Osteocyte (in vitro differentiated cells): ENCODE measurements around the gene WDR82. TPM values are rescaled to one million over a fixed set of nuclear protein-coding genes. Genes with fewer than 3 reads are reported as not detected.

Experiments used
- DNase-seq: peaks from one replicate; pipeline ENCODE4 v3.0.0; 2021; ENCODE audit warnings: mixed read lengths; ENCODE audit not compliant: unreplicated experiment; ENCODE audit errors: extremely low spot score
- H3K27ac Mint-ChIP-seq: one replicate; pipeline ENCODE4 v1.8.0; 2021; ENCODE audit warnings: mild to moderate bottlenecking, mixed read lengths; ENCODE audit not compliant: unreplicated experiment
- H3K27me3 Mint-ChIP-seq: one replicate; pipeline ENCODE4 v1.8.0; 2021; ENCODE audit warnings: mixed read lengths; ENCODE audit not compliant: unreplicated experiment
- H3K36me3 Mint-ChIP-seq: one replicate; pipeline ENCODE4 v1.8.0; 2021; ENCODE audit warnings: mixed read lengths; ENCODE audit not compliant: unreplicated experiment
- H3K4me1 Mint-ChIP-seq: one replicate; pipeline ENCODE4 v1.8.0; 2021; ENCODE audit warnings: mixed read lengths; ENCODE audit not compliant: unreplicated experiment
- H3K4me3 Mint-ChIP-seq: one replicate; pipeline ENCODE4 v1.8.0; 2021; ENCODE audit warnings: mild to moderate bottlenecking, moderate library complexity, mixed read lengths; ENCODE audit not compliant: unreplicated experiment
- H3K9me3 Mint-ChIP-seq: one replicate; pipeline ENCODE4 v1.8.0; 2021; ENCODE audit warnings: mixed read lengths; ENCODE audit not compliant: unreplicated experiment
- total RNA-seq: library from RNA; stranded (reverse); gene quantifications from 2 replicates; pipeline ENCODE4 v1.2.1, GENCODE V29; 2021
- TF ChIP-seq, protein P1 (sequence below): fragments of 200-600 bp; sonication (generic); IDR thresholded peaks from 2 replicates; pipeline ENCODE4 v1.5.0; 2021; ENCODE audit warnings: antibody characterized with exemption, mild to moderate bottlenecking, moderate library complexity

WDR82 gene
- total RNA-seq, 1 donor from 2014 or later: 76.7 TPM

DNA sequence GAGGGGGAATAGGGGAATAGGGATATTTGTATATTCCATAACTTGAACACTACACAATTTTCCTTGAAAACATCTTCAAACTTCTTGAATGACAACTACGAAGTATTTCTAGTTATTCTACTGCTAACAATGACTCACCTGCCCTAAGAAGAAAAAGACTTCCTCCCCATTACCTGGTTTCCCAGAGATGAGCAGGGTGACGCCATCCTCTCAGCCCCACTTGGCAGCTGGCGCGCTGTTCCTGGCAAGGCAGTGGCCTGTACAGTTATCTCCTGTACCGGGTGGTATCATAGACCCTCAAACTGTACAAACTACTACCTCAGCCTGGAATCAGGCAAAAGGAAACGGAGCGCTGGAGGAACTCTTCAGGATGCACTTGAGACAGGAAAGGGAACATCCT, 10.4 kb downstream of the WDR82 start:
- Mint-ChIP-seq H3K27ac (no peak overlapping the region), H3K27me3 (no peaks in the 10 kb centered on the region), H3K36me3 (peaks cover 48% of the 10 kb centered on the region), H3K9me3 (no peaks in the 10 kb centered on the region), H3K4me1 (peaks cover 19% of the 10 kb centered on the region), H3K4me3 (no peak overlapping the region)
- TF ChIP-seq, protein P1, sequence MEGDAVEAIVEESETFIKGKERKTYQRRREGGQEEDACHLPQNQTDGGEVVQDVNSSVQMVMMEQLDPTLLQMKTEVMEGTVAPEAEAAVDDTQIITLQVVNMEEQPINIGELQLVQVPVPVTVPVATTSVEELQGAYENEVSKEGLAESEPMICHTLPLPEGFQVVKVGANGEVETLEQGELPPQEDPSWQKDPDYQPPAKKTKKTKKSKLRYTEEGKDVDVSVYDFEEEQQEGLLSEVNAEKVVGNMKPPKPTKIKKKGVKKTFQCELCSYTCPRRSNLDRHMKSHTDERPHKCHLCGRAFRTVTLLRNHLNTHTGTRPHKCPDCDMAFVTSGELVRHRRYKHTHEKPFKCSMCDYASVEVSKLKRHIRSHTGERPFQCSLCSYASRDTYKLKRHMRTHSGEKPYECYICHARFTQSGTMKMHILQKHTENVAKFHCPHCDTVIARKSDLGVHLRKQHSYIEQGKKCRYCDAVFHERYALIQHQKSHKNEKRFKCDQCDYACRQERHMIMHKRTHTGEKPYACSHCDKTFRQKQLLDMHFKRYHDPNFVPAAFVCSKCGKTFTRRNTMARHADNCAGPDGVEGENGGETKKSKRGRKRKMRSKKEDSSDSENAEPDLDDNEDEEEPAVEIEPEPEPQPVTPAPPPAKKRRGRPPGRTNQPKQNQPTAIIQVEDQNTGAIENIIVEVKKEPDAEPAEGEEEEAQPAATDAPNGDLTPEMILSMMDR: no peak
- DNase-seq: no peak

DNA sequence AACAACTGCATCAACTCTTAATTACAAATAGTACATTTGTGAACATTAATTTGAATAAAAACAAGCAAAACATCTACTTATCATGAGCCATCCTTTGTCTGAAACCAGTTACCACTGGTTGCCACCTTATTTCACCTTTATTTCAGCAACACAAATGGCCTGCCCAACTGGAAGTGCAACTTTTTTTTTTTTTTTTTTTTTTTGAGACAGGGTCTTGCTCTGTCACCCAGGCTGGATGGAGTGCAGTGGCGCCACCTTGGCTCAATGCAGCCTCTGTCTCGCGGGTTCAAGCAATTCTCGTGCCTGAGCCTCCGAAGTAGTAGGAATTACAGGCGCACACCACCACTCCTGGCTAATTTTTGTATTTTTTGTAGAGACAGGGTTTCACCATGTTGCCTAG, 13.1 kb downstream of the WDR82 start:
- no peaks in the 10 kb centered on the region for H3K9me3 Mint-ChIP-seq

DNA sequence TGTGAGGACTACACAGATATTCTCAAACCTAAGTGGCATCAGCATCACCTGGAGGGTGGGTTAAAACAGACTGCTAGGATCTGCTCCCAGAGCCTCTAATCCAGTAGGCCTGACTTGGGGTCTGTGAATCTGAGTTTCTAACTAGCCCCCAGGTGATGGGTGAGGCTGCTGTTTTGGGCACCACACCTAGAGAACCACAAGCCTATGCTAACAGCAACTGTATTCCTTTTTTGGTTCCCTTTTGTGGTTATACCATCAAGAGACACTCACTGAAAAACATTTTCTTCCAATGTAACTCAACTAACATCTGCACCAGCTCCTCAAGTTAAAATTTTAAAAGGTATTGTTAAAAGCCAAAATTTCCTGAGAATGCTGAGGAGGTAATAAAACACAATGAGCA, 16.0 kb downstream of the WDR82 start:
- TF ChIP-seq, protein P1: no peak
- H3K4me1 Mint-ChIP-seq: no peaks in the 10 kb centered on the region
- DNase-seq: no peak
- H3K36me3 Mint-ChIP-seq: peaks cover 69% of the 10 kb centered on the region
- H3K9me3 Mint-ChIP-seq: no peaks in the 10 kb centered on the region
- H3K27me3 Mint-ChIP-seq: no peaks in the 10 kb centered on the region
- H3K4me3 Mint-ChIP-seq: no peak overlapping the region
- no peak overlapping the region for H3K27ac Mint-ChIP-seq

More for the DNA sequence above, 13.1 kb downstream of the WDR82 start:
- peaks cover 53% of the 10 kb centered on the region for H3K36me3 Mint-ChIP-seq
- no peak overlapping the region for H3K4me3 Mint-ChIP-seq
- TF ChIP-seq, protein P1: no peak
- H3K27me3 Mint-ChIP-seq: no peaks in the 10 kb centered on the region
- no peak for DNase-seq
- no peaks in the 10 kb centered on the region for H3K4me1 Mint-ChIP-seq
- H3K27ac Mint-ChIP-seq: no peak overlapping the region

DNA sequence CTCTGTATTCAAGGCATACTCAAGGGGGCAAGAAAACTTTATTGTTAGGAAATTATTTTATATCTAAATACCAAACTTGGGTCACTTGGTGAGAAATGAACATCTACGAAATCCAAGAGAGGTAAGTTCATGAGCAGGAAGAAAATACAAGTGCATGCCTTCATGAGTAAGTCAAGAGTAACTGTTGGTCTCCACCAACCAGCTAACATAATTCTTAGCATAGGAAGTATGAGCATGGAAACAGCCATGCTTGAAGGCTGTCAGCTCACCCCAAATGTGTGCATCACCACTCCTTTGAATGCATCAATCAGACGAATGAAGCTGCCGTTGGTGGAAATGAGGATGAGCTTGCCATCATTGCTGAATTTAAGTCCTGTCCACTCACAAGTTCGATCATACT, 19.0 kb downstream of the WDR82 start:
- TF ChIP-seq, protein P1: no peak
- no peak for DNase-seq
- no peaks in the 10 kb centered on the region for H3K27me3 Mint-ChIP-seq
- no peak overlapping the region for H3K4me3 Mint-ChIP-seq
- H3K9me3 Mint-ChIP-seq: no peaks in the 10 kb centered on the region
- peaks cover 70% of the 10 kb centered on the region for H3K36me3 Mint-ChIP-seq
- H3K27ac Mint-ChIP-seq: no peak overlapping the region
- no peaks in the 10 kb centered on the region for H3K4me1 Mint-ChIP-seq

DNA sequence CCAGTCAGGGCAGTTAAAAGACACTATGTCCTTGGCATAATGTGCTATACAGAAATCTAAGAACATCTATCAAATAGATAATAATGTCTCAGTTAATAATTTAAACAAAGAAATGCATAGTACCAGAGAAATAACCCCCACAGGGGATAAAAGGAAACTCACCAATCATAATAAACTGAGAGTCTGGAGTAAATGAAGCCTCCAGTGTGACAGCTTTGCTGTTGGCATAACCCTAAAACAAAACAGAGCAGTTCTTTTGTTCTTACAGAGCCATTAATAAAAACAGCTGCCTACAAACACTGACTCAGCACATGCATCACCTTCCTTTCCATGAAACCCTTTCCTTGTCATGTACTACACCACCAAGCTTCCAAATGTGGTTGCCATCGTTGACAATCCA, 19.4 kb downstream of the WDR82 start:
- Mint-ChIP-seq H3K4me3 (no peak overlapping the region), H3K27ac (no peak overlapping the region), H3K4me1 (no peaks in the 10 kb centered on the region), H3K27me3 (no peaks in the 10 kb centered on the region), H3K36me3 (peaks cover 67% of the 10 kb centered on the region), H3K9me3 (no peaks in the 10 kb centered on the region)
- TF ChIP-seq, protein P1: no peak
- no peak for DNase-seq
